GM18870 (cell line): ENCODE measurements around the gene SCYGR2.
A peak's percentile ranks its signal among the peaks of the same experiment; 100 is the strongest.
"Not testable (repeated sequence)": the region's sequence is repeated elsewhere in the genome, so short reads cannot be mapped to it uniquely, and the experiment has no call there.

Experiments used
- ATAC-seq: cut with Tn5 transposase; IDR thresholded peaks from one replicate; pipeline ENCODE4 v1.9.1; 2021; ENCODE audit warnings: moderate library complexity; ENCODE audit not compliant: unreplicated experiment

The SCYGR2 gene, protein sequence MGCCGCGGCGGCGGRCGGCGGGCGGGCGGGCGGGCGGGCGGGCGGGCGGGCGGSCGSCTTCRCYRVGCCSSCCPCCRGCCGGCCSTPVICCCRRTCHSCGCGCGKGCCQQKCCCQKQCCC

GRCh38 chr2:227598835-227599503, at the start of gene SCYGR2:
TSS of gene SCYGR2 (plus strand) at chr2:227598893. CDS start at chr2:227598893, 0 bp downstream.
- ATAC-seq, result not testable (repeated sequence)

DNA sequence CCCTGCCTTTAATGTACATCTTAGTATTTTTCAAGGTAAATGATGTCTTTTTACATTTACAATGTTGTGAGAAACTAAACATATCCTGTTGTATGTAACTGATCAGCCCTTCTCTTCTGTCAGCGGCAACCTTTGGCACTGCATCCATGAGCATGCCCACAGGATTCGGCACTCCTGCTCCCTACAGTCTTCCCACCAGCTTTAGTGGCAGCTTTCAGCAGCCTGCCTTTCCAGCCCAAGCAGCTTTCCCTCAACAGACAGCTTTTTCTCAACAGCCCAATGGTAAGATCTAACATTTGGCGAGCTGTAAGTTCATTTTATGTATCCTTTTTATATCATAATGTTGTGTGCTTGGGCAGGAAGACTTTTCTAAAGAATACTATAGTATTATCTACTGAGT, 46.9 kb upstream of the SCYGR2 start:
- ATAC-seq, result no peak

DNA sequence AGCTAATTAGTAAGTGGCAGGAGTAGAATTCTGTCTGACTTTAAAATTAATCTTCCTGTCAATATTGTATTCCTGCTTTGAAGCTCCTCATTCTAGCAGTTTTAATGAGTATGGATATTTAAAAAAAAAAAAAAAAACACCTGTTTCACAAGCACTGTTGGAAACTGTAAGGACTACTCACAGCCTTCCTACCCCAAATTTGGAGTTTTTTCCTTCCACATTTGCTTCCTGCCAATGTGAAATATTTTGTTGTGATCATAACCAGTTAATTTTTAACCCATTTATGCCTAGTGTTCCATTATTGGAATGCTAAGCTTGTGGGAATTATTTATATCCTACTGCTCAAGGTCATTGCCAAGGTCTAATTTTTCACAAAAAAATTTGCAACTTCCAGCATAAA, 36.1 kb upstream of the SCYGR2 start:
- no peak for ATAC-seq

DNA sequence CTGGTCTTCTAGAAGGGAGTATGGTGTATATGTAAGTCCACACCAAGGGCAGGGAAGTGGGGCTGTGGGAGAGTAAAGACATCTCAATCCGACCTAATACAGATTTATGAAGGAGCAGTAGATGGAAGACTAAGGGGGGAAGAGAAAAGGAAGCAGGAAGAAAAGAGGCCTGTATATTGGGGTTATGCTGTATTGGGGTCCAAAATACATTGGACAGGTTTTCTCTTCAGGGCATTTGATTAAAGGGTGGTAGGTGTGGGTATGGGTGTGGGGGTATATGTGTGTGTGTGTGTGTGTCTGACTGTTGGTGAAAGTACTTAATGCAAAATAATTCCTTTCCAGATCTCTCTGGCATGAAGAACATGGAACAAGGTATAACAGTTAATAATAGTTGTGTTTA, 33.6 kb upstream of the SCYGR2 start:
- no peak for ATAC-seq

GRCh38 chr2:227566012-227566411, 32.7 kb upstream of the SCYGR2 start:
- no peak for ATAC-seq

- no peak for ATAC-seq
Measured at GRCh38 chr2:227568852-227569169, 29.9 kb upstream of the SCYGR2 start.

DNA sequence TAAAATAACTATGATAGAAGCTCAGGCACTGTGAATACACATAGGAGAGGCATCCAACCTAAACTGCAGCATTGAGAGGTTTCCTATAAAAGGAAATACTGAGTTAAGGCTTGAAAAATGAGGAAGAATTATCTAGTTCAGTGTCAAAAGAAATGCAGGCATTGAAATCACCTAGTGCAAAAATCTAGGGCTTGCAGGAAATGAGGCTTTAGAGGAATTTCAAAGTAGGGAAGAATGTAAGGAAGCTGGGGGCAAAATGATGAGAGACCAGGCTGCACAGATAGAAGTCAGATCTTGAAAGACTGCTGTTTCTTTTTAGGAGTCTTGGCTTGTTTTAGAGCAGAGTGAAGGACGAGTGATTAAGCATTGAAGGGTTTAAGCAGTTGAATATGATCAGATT, 28.1 kb upstream of the SCYGR2 start:
- no peak for ATAC-seq

GRCh38 chr2:227576110-227576509, 22.6 kb upstream of the SCYGR2 start:
- no peak for ATAC-seq

DNA sequence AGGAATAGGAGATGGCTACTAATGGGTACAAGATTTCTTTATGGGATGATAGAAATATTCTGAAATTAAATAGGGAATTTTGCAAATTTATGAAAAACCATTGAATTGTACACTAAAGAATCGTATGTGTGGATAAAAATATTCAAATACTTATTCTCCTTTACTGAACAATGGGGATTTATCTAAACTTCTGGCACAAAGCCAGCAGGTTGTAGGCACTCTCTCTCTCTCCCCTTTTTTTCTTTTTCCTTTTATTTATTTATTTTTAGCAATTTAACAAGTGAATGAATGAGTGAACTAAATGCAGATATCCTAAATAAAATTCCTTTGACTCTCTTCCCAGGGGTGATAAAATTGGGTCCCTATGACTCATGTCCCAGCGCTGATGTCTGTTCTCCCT, 21.9 kb upstream of the SCYGR2 start:
- ATAC-seq, result no peak

- ATAC-seq, result no peak
Measured at GRCh38 chr2:227577555-227577954, 21.1 kb upstream of the SCYGR2 start.

GRCh38 chr2:227578642-227579041, 20.1 kb upstream of the SCYGR2 start:
- ATAC-seq, result no peak

GRCh38 chr2:227579791-227580190, 18.9 kb upstream of the SCYGR2 start:
- no peak for ATAC-seq

- ATAC-seq, result no peak
Measured at GRCh38 chr2:227582369-227582768, 16.3 kb upstream of the SCYGR2 start.

DNA sequence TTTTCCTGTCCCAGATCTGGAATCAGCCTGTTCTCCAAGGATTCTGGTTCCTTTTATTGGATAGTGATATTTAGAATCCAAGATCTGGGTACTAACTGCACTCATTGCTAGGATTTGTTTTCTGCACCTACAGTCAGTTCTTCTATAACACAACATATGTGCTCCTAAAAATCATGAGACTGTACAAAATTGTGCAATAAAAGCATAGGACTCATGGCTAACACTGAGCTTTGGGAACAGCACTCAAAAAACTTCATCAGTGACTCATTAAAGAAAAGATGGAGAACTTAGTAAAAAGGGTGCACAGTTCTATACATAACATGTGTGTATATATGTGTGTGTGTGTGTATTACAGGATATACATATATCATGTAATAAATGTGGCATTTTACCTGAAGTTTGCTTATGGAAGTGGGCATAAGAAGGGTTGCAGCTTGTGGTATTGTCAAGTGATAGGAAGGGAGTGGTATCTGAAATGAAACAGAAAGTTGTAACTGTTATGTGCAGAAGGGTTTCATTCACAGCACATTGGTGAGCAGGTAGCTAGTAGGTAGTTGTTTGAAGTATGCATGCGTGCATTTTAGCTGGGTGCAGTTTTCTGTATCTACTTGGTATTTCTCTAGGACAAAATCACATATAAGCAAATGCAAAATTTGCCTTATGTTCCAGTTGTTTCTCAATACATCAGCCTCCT, 5.9 kb upstream of the SCYGR2 start:
- peak; percentile 72 for ATAC-seq

- no peak for ATAC-seq
Measured at GRCh38 chr2:227595797-227596196, 2.9 kb upstream of the SCYGR2 start.

- no peak for ATAC-seq
Measured at GRCh38 chr2:227597036-227597435, 1.7 kb upstream of the SCYGR2 start.

DNA sequence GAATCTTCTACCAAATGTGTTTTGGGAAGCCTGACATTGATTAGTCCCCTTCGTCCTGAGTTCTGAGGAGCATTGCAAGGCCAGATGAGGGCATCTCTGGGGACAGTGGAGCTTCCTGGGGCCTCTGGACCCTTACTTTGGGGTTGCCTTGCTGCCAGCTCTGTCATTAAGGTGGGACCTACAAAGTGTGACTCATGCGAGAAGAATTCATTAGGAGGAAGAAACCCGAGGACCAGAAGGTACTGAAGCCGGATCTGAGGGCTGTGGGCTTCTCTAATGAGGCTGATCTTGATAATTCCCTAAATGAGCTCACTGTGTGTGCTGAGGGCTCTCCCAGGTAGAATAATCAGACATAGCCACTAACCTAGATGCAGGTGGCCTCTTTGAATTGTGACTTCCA, 695 bp upstream of the SCYGR2 start:
- no peak for ATAC-seq

DNA sequence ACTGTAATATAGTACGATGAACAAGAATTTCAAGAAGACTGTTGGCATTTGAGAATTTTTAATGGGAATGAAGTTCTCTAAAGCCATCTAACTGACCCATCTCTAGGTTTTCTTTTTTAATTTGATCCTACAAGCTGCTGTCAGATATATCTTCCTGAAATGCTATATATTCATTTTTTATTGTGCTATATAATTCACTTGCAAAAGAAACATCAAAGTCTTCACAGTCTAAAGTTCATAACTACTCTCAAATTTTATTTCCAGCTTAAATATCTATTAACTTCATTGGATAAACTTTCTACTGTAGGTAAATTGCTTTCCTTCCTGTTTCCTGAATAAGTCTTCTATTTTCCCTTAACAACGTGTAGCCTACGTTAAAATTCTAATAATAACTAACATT, 3.7 kb downstream of the SCYGR2 start:
- ATAC-seq, result no peak

- ATAC-seq, result no peak
Measured at GRCh38 chr2:227606476-227606875, 7.8 kb downstream of the SCYGR2 start.

DNA sequence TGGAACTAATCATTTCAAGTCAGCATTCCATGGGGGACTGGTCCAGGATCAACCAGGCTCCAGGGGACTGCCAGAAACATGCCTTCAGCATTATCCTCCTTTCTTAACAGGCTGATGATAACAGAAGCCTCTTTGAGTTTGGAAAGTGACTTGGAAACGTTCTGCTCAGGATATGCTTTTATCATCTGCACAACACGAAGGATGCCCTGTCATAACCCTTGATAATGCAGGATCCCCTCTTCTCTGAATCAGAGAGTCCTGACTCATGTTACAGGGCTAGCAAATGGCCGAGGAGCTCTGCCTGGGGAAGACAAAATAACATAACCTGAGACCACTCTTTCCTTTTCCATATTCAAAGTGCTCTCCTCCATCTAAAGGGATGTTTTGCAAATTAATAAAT, 9.2 kb downstream of the SCYGR2 start:
- ATAC-seq, result no peak

DNA sequence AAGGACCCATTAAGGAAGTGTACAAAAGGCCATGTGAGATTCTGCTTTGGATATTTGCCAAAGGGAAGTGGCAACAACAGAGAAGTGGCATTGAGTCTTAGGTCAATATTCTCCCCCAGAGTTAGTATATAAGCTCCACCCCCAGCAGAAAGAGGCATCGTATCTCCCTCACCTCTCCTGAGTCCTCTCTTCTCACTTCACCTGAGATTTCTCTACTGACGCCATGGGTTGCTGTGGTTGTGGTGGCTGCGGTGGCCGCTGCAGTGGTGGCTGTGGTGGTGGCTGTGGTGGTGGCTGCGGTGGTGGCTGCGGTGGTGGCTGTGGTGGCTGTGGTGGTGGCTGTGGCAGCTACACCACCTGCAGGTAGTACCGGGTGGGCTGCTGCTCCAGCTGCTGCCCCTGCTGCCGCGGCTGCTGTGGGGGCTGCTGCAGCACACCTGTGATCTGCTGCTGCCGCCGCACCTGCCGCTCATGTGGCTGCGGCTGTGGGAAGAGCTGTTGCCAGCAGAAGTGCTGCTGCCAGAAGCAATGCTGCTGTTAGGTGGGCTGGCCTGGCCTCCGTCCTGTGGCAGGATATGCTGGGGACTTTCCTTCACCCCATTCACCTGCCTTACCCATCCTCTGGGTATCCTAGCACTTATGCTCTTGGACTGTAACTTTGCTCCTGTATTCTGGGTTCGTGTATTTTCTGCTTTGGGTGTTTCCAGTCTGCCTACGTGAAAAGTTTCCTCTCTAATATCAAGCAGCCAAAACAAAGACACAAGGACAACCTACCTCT, 10.1 kb downstream of the SCYGR2 start:
- peak; percentile 53 for ATAC-seq

- ATAC-seq, result peak; percentile 43
Measured at GRCh38 chr2:227610123-227610522, 11.4 kb downstream of the SCYGR2 start.
